ENCODE data around the gene WSCD2. TPM values are rescaled to one million over a fixed set of nuclear protein-coding genes. Genes with fewer than 3 reads are reported as not detected.

WSCD2 gene
- total RNA-seq, 6 experiments from 2014 or later: not detected

GRCh38 chr12:108116254-108116653, 12.8 kb upstream of the WSCD2 start:
- Mint-ChIP-seq H3K27me3 (ENCODE audit: insufficient read depth) (peaks cover 5% of the 10 kb centered on the region; the same call in 1 of the 2 replicates), H3K4me3 (no peak overlapping the region), H3K9me3 (peaks cover 62% of the 10 kb centered on the region), H3K36me3 (ENCODE audit: low read depth) (no peaks in the 10 kb centered on the region), H3K4me1 (ENCODE audit: low read depth) (no peaks in the 10 kb centered on the region), H3K27ac (no peak overlapping the region)
- no peak for DNase-seq
- no peak for TF ChIP-seq CTCF (IDR thresholded peaks at IDR 0.05)

- Mint-ChIP-seq H3K4me3 (no peak overlapping the region), H3K4me1 (ENCODE audit: low read depth) (no peaks in the 10 kb centered on the region), H3K27ac (no peak overlapping the region), H3K36me3 (ENCODE audit: low read depth) (no peaks in the 10 kb centered on the region), H3K27me3 (ENCODE audit: insufficient read depth) (peaks cover 5% of the 10 kb centered on the region; the same call in 1 of the 2 replicates), H3K9me3 (peaks cover 61% of the 10 kb centered on the region)
- no peak for TF ChIP-seq CTCF (IDR thresholded peaks at IDR 0.05)
- no peak for DNase-seq
Measured at GRCh38 chr12:108116699-108117098, 12.4 kb upstream of the WSCD2 start.

- Mint-ChIP-seq H3K9me3 (peaks cover 61% of the 10 kb centered on the region), H3K4me1 (ENCODE audit: low read depth) (no peaks in the 10 kb centered on the region), H3K4me3 (no peak overlapping the region), H3K36me3 (ENCODE audit: low read depth) (no peaks in the 10 kb centered on the region), H3K27me3 (ENCODE audit: insufficient read depth) (peaks cover 5% of the 10 kb centered on the region; the same call in 1 of the 2 replicates), H3K27ac (no peak overlapping the region)
- TF ChIP-seq CTCF (IDR thresholded peaks at IDR 0.05): no peak
- no peak for DNase-seq
Measured at GRCh38 chr12:108117163-108117849, 11.8 kb upstream of the WSCD2 start.

- H3K36me3 Mint-ChIP-seq (ENCODE audit: low read depth): no peaks in the 10 kb centered on the region
- no peak overlapping the region for H3K27ac Mint-ChIP-seq
- H3K9me3 Mint-ChIP-seq: peaks cover 61% of the 10 kb centered on the region
- no peak for DNase-seq
- H3K4me3 Mint-ChIP-seq: no peak overlapping the region
- H3K27me3 Mint-ChIP-seq (ENCODE audit: insufficient read depth): peaks cover 5% of the 10 kb centered on the region; the same call in 1 of the 2 replicates
- TF ChIP-seq CTCF (IDR thresholded peaks at IDR 0.05): no peak
- no peaks in the 10 kb centered on the region for H3K4me1 Mint-ChIP-seq (ENCODE audit: low read depth)
Measured at GRCh38 chr12:108117902-108118301, 11.2 kb upstream of the WSCD2 start.

- no peak for DNase-seq
- Mint-ChIP-seq H3K4me1 (ENCODE audit: low read depth) (no peaks in the 10 kb centered on the region), H3K4me3 (no peak overlapping the region), H3K27me3 (ENCODE audit: insufficient read depth) (peaks cover 5% of the 10 kb centered on the region; the same call in 1 of the 2 replicates), H3K36me3 (ENCODE audit: low read depth) (no peaks in the 10 kb centered on the region), H3K9me3 (peaks cover 56% of the 10 kb centered on the region), H3K27ac (no peak overlapping the region)
- TF ChIP-seq CTCF (IDR thresholded peaks at IDR 0.05): no peak
Measured at GRCh38 chr12:108119126-108119973, 9.7 kb upstream of the WSCD2 start.
